Gastroesophageal sphincter (tissue), 3 donors: Measurements from ENCODE around the gene WWC1.

ENCODE experiments used
- CTCF ChIP-seq, 4 experiments: fragments of 200-600 bp in 2 of 4; fragments of 450-650 bp in 2 of 4; sonication (generic) in 1 of 4; IDR thresholded peaks; one replicate each; pipeline ENCODE4 v1.5.1; 2017 to 2019; ENCODE audit warnings: antibody characterized with exemption in 4 of 4, mild to moderate bottlenecking in 2 of 4, moderate library complexity in 2 of 4
- EP300 ChIP-seq: sonication (generic); formaldehyde crosslinking; IDR thresholded peaks from one replicate; pipeline ENCODE4 v1.6.1; 2017; ENCODE audit warnings: antibody characterized with exemption, mild to moderate bottlenecking
- POLR2AphosphoS5 ChIP-seq: sonication (generic); formaldehyde crosslinking; IDR thresholded peaks from one replicate; pipeline ENCODE4 v1.6.1; 2017; ENCODE audit warnings: antibody characterized with exemption

- no peak for TF ChIP-seq CTCF (IDR thresholded peaks at IDR 0.05)
- no peak for TF ChIP-seq EP300
- no peak for TF ChIP-seq POLR2AphosphoS5
Measured at GRCh38 chr5:168432903-168433302, 141.5 kb downstream of the WWC1 start.
